Activated CD4-positive, CD25-positive, alpha-beta regulatory T cell treated with anti-CD3 and anti-CD28 coated beads, Interleukin-2, amount 50 U/mL, for 16 hours (primary cell): ENCODE data around the gene DAB1.

Source experiments
- DNase-seq: peaks from one replicate; pipeline ENCODE4 v3.0.0-alpha.2; 2020; ENCODE audit warnings: low read depth, low spot score

Gene DAB1

GRCh38 chr1:57418971-57419370 lies 4.9 kb downstream of the DAB1 start:
- DNase-seq: no peak

- DNase-seq: no peak
Measured at GRCh38 chr1:57411262-57411661, 12.6 kb downstream of the DAB1 start.

GRCh38 chr1:57410508-57410907 lies 13.4 kb downstream of the DAB1 start:
- no peak for DNase-seq

GRCh38 chr1:57407928-57408327 lies 15.9 kb downstream of the DAB1 start:
- DNase-seq: no peak

- no peak for DNase-seq
Measured at GRCh38 chr1:57406428-57406970, 17.4 kb downstream of the DAB1 start.

GRCh38 chr1:57404884-57405283 lies 19.0 kb downstream of the DAB1 start:
- no peak for DNase-seq

- no peak for DNase-seq
Measured at GRCh38 chr1:57403201-57403600, 20.7 kb downstream of the DAB1 start.

- DNase-seq: no peak
Measured at GRCh38 chr1:57401671-57402070, 22.2 kb downstream of the DAB1 start.

GRCh38 chr1:57400048-57400447 lies 23.8 kb downstream of the DAB1 start:
- no peak for DNase-seq

- no peak for DNase-seq
Measured at GRCh38 chr1:57393058-57393584, 30.7 kb downstream of the DAB1 start.

- no peak for DNase-seq
Measured at GRCh38 chr1:57385336-57385735, 38.5 kb downstream of the DAB1 start.

GRCh38 chr1:57384901-57385300 lies 39.0 kb downstream of the DAB1 start:
- no peak for DNase-seq

- no peak for DNase-seq
Measured at GRCh38 chr1:57384284-57384683, 39.6 kb downstream of the DAB1 start.

GRCh38 chr1:57381871-57382270 lies 42.0 kb downstream of the DAB1 start:
- DNase-seq: no peak

GRCh38 chr1:57381426-57381825 lies 42.4 kb downstream of the DAB1 start:
- DNase-seq: no peak

GRCh38 chr1:57380923-57381322 lies 42.9 kb downstream of the DAB1 start:
- no peak for DNase-seq

GRCh38 chr1:57378534-57378933 lies 45.3 kb downstream of the DAB1 start:
- DNase-seq: no peak

- DNase-seq: no peak
Measured at GRCh38 chr1:57377339-57378139, 46.3 kb downstream of the DAB1 start.

- no peak for DNase-seq
Measured at GRCh38 chr1:57376041-57376440, 47.8 kb downstream of the DAB1 start.

GRCh38 chr1:57369889-57370288 lies 54.0 kb downstream of the DAB1 start:
- DNase-seq: no peak

GRCh38 chr1:57367945-57368344 lies 55.9 kb downstream of the DAB1 start:
- DNase-seq: no peak

- DNase-seq: no peak
Measured at GRCh38 chr1:57363643-57364042, 60.2 kb downstream of the DAB1 start.

GRCh38 chr1:57363165-57363564 lies 60.7 kb downstream of the DAB1 start:
- DNase-seq: no peak
